PC-9 (cell line): ENCODE results near the gene ABAT. TPM values are rescaled to one million over a fixed set of nuclear protein-coding genes. Genes with fewer than 3 reads are reported as not detected.

Experiments used
- BruUV-seq: library from RNA; stranded (reverse); fragments of 400-500 nt; replicated peaks from 2 replicates; lab custom pipeline; 2021; lab: Mats Ljungman, UMichigan
- CTCF ChIA-PET: fragments of 300-600 bp; sonication (Branson Sonifier 250); formaldehyde crosslinking; loops from one replicate; lab custom pipeline; 2022; ENCODE audit warnings: antibody characterized with exemption; lab: Charles Lee
- POLR2A ChIA-PET: fragments of 300-600 bp; sonication (Branson Sonifier 250); formaldehyde crosslinking; loops from one replicate; lab custom pipeline; 2022; ENCODE audit warnings: antibody characterized with exemption; ENCODE audit not compliant: unreplicated experiment; lab: Charles Lee
- DNase-seq, 2 experiments: peaks; one replicate each; pipeline versions ENCODE4 v3.0.0 to v3.0.0-alpha.2; 2015 to 2022; ENCODE audit warnings: mixed read lengths in 1 of 2
- H2AFZ ChIP-seq: fragments of 200-600 bp; sonication (generic); 2 replicates; pipeline ENCODE4 v1.8.1; 2017; ENCODE audit warnings: antibody characterized with exemption
- H3F3A ChIP-seq: fragments of 200-600 bp; sonication (generic); 2 replicates; pipeline ENCODE4 v1.8.1; 2017; ENCODE audit warnings: antibody characterized with exemption, mild to moderate bottlenecking, low read depth; ENCODE audit not compliant: insufficient read depth
- H3K27ac ChIP-seq: fragments of 200-600 bp; sonication (generic); 2 replicates; pipeline ENCODE4 v1.6.1; 2016; ENCODE audit warnings: mixed run types
- H3K27me3 ChIP-seq: fragments of 200-600 bp; sonication (generic); 2 replicates; pipeline ENCODE4 v1.6.1; 2016; ENCODE audit warnings: low read depth, mixed run types; ENCODE audit not compliant: insufficient read depth
- H3K36me3 ChIP-seq: fragments of 200-600 bp; sonication (generic); 2 replicates; pipeline ENCODE4 v1.6.1; 2016; ENCODE audit warnings: low read depth, mixed run types
- H3K4me1 ChIP-seq: fragments of 200-600 bp; sonication (generic); replicated peaks from 2 replicates; pipeline ENCODE4 v1.6.1; 2016; ENCODE audit warnings: mixed run types; ENCODE audit not compliant: insufficient read depth
- H3K4me2 ChIP-seq: fragments of 200-600 bp; sonication (generic); 2 replicates; pipeline ENCODE4 v1.6.1; 2017; ENCODE audit warnings: mixed run types
- H3K4me3 ChIP-seq: fragments of 200-600 bp; sonication (generic); 2 replicates; pipeline ENCODE4 v1.6.1; 2016; ENCODE audit warnings: mixed run types
- H3K79me2 ChIP-seq: fragments of 200-600 bp; sonication (generic); 2 replicates; pipeline ENCODE4 v1.6.1; 2017; ENCODE audit warnings: low read depth, mixed run types
- H3K9me2 ChIP-seq: fragments of 200-600 bp; sonication (generic); 2 replicates; pipeline ENCODE4 v1.8.1; 2017; ENCODE audit warnings: mild to moderate bottlenecking; ENCODE audit not compliant: insufficient read depth
- H3K9me3 ChIP-seq: fragments of 200-600 bp; sonication (generic); 2 replicates; pipeline ENCODE4 v1.8.1; 2016; ENCODE audit warnings: low read depth; ENCODE audit not compliant: insufficient read depth
- H4K20me1 ChIP-seq: fragments of 200-600 bp; sonication (generic); 2 replicates; pipeline ENCODE4 v1.8.1; 2017; ENCODE audit not compliant: insufficient read depth
- CTCF ChIP-seq: fragments of 200-600 bp; sonication (generic); conservative IDR thresholded peaks from 2 replicates; pipeline ENCODE4 v1.6.1; 2017; ENCODE audit warnings: mixed run types, antibody characterized with exemption, mild to moderate bottlenecking, moderate library complexity
- EZH2 ChIP-seq: fragments of 200-600 bp; sonication (generic); IDR thresholded peaks from 2 replicates; pipeline ENCODE4 v1.8.0; 2017; ENCODE audit warnings: antibody characterized with exemption, low read depth
- intact Hi-C: fragments of 100-400 bp; cut with micrococcal nuclease; formaldehyde crosslinking; loops from one replicate; pipeline ENCODE4 v1.10.0; 2022; ENCODE audit not compliant: unreplicated experiment
- total RNA-seq: library from RNA; stranded (reverse); gene quantifications from 2 replicates; pipeline ENCODE4 v1.2.3, GENCODE V29; 2021

ABAT gene
- total RNA-seq, 1 experiment from 2014 or later: 12.9 TPM

- POLR2A ChIA-PET: no interaction called here
- CTCF ChIA-PET: no interaction called here
Measured at GRCh38 chr16:8808613-8809353, 134.4 kb downstream of the ABAT start.

GRCh38 chr16:8812162-8812843, 137.9 kb downstream of the ABAT start:
- H3K9me2 ChIP-seq: no peaks in the 10 kb centered on the region
- H2AFZ ChIP-seq: no peak overlapping the region
- H3K4me1 ChIP-seq: no peaks in the 10 kb centered on the region
- H4K20me1 ChIP-seq: peaks cover 28% of the 10 kb centered on the region
- peaks cover 57% of the 10 kb centered on the region for H3K36me3 ChIP-seq
- H3K27me3 ChIP-seq: no peaks in the 10 kb centered on the region
- no peak overlapping the region for H3K4me3 ChIP-seq
- peaks cover 4% of the 10 kb centered on the region for H3F3A ChIP-seq
- H3K79me2 ChIP-seq: no peaks in the 10 kb centered on the region
- H3K9me3 ChIP-seq: no peaks in the 10 kb centered on the region
- no peak for DNase-seq
- ChIA-PET POLR2A (no interaction called here), CTCF (interaction anchor here (1.4 kb wide), 1 partner anchor 9 kb away, joined by 3 read pairs; no protein-coding TSS in a partner anchor)
- TF ChIP-seq EZH2 (no peak), CTCF (no peak)
- no peak overlapping the region for H3K4me2 ChIP-seq
- no TSS peak for BruUV-seq
- intact Hi-C loops: no loop called here
- H3K27ac ChIP-seq: no peak overlapping the region

More at GRCh38 chr16:8808613-8809353, 134.4 kb downstream of the ABAT start:
- Histone ChIP-seq H3K79me2 (peaks cover 11% of the 10 kb centered on the region), H3K9me3 (no peaks in the 10 kb centered on the region), H4K20me1 (peaks cover 49% of the 10 kb centered on the region), H3K9me2 (no peaks in the 10 kb centered on the region), H3K4me1 (no peaks in the 10 kb centered on the region), H3F3A (peaks cover 8% of the 10 kb centered on the region), H3K4me2 (no peak overlapping the region), H3K4me3 (no peak overlapping the region), H3K27me3 (no peaks in the 10 kb centered on the region), H2AFZ (no peak overlapping the region), H3K36me3 (peaks cover 63% of the 10 kb centered on the region), H3K27ac (no peak overlapping the region)
- TF ChIP-seq EZH2 (no peak), CTCF (no peak)
- no TSS peak for BruUV-seq
- intact Hi-C loops: no loop called here
- no peak for DNase-seq

GRCh38 chr16:8814095-8814806, 139.8 kb downstream of the ABAT start:
- no peaks in the 10 kb centered on the region for H3K79me2 ChIP-seq
- no peak overlapping the region for H3K4me2 ChIP-seq
- no peaks in the 10 kb centered on the region for H3K27me3 ChIP-seq
- no peak overlapping the region for H3K4me3 ChIP-seq
- H3K9me2 ChIP-seq: no peaks in the 10 kb centered on the region
- CTCF ChIA-PET: no interaction called here
- peaks cover 40% of the 10 kb centered on the region for H3K36me3 ChIP-seq
- POLR2A ChIA-PET: no interaction called here
- no peak overlapping the region for H3K27ac ChIP-seq
- DNase-seq: no peak
- BruUV-seq: no TSS peak
- H2AFZ ChIP-seq: no peak overlapping the region
- H4K20me1 ChIP-seq: peaks cover 24% of the 10 kb centered on the region; the same call in 1 of the 2 replicates
- H3K4me1 ChIP-seq: no peaks in the 10 kb centered on the region
- H3F3A ChIP-seq: no peaks in the 10 kb centered on the region; the same call in 1 of the 2 replicates
- TF ChIP-seq EZH2 (no peak), CTCF (no peak)
- intact Hi-C loops: no loop called here
- H3K9me3 ChIP-seq: no peaks in the 10 kb centered on the region
